SK-N-SH (cell line): ENCODE measurements around the gene ARHGEF17.

Source experiments
- CHD2 ChIP-seq: fragments of 150-350 bp; IDR thresholded peaks from 2 replicates; pipeline ENCODE4 v1.6.1; 2018; ENCODE audit warnings: low read length; ENCODE audit not compliant: partially characterized antibody
- ELF1 ChIP-seq: IDR thresholded peaks from 2 replicates; pipeline ENCODE4 v1.4.0; 2012
- EP300 ChIP-seq, 2 experiments: IDR thresholded peaks; 2 replicates each; pipeline versions ENCODE4 v1.4.0 to v1.6.1; 2012; ENCODE audit warnings: borderline replicate concordance in 1 of 2, low read depth in 1 of 2, low read length in 1 of 2
- FOXJ3 ChIP-seq: sonication (generic); formaldehyde crosslinking; IDR thresholded peaks from 2 replicates; pipeline ENCODE4 v1.5.1; 2020; ENCODE audit warnings: mild to moderate bottlenecking, missing genetic modification reagents
- NFIC ChIP-seq: IDR thresholded peaks from 2 replicates; pipeline ENCODE4 v1.4.0; 2012; ENCODE audit warnings: borderline replicate concordance
- POLR2AphosphoS5 ChIP-seq: IDR thresholded peaks from 2 replicates; pipeline ENCODE4 v1.6.1; 2012; ENCODE audit warnings: low read depth, low read length
- RAD21 ChIP-seq: IDR thresholded peaks from 2 replicates; pipeline ENCODE4 v1.6.1; 2012; ENCODE audit warnings: mild to moderate bottlenecking, low read length
- RCOR1 ChIP-seq: fragments of 150-350 bp; IDR thresholded peaks from 2 replicates; pipeline ENCODE4 v1.6.1; 2017; ENCODE audit warnings: antibody characterized with exemption, low read length
- RFX5 ChIP-seq: IDR thresholded peaks from 2 replicates; pipeline ENCODE4 v1.6.1; 2012; ENCODE audit warnings: mild to moderate bottlenecking, improper control_type of control experiment, low read length
- SMC3 ChIP-seq: IDR thresholded peaks from 2 replicates; pipeline ENCODE4 v1.6.1; 2012; ENCODE audit warnings: low read depth, low read length, improper control_type of control experiment
- TF ChIP-seq, protein P1 (sequence below): fragments of 200-600 bp; sonication (generic); IDR thresholded peaks from 2 replicates; pipeline ENCODE4 v1.6.1; 2017; ENCODE audit warnings: antibody characterized with exemption, mild to moderate bottlenecking, moderate library complexity
- TF ChIP-seq, protein P2 (sequence below): IDR thresholded peaks from 2 replicates; pipeline ENCODE4 v1.6.1; 2012; ENCODE audit warnings: mild to moderate bottlenecking, low read depth, low read length, moderate library complexity
- TF ChIP-seq, protein P3 (sequence below): IDR thresholded peaks from 2 replicates; pipeline ENCODE4; 2012
- TF ChIP-seq, protein P4 (sequence below): IDR thresholded peaks from 2 replicates; pipeline ENCODE4 v1.4.0; 2012; ENCODE audit warnings: low read depth

DNA sequence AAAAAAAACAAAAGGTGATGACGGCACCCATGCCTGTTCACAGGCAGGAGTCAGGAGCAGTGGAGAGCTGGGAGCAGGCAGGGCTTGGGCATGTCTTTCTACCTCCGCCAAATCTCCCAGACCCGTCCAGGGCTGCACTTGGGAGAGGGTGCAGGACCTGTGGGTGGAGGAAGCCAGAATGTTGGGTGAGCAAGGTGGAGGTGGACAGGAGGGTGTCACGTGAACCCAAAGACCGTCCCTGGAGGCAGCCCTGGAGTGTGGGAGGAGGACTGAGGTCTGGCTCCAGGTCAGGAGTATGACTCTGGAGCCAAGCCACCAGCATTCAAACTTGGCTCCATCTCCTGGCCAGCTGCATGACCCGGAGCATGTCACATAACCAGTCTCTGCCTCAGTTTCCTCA lies 41.6 kb downstream of the ARHGEF17 start:
- TF ChIP-seq CHD2, result no peak
- TF ChIP-seq, protein P1, sequence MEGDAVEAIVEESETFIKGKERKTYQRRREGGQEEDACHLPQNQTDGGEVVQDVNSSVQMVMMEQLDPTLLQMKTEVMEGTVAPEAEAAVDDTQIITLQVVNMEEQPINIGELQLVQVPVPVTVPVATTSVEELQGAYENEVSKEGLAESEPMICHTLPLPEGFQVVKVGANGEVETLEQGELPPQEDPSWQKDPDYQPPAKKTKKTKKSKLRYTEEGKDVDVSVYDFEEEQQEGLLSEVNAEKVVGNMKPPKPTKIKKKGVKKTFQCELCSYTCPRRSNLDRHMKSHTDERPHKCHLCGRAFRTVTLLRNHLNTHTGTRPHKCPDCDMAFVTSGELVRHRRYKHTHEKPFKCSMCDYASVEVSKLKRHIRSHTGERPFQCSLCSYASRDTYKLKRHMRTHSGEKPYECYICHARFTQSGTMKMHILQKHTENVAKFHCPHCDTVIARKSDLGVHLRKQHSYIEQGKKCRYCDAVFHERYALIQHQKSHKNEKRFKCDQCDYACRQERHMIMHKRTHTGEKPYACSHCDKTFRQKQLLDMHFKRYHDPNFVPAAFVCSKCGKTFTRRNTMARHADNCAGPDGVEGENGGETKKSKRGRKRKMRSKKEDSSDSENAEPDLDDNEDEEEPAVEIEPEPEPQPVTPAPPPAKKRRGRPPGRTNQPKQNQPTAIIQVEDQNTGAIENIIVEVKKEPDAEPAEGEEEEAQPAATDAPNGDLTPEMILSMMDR, result no peak
- no peak for TF ChIP-seq POLR2AphosphoS5
- TF ChIP-seq SMC3, result no peak
- TF ChIP-seq RCOR1, result no peak
- no peak for TF ChIP-seq NFIC
- TF ChIP-seq RFX5, result no peak
- TF ChIP-seq, protein P2, sequence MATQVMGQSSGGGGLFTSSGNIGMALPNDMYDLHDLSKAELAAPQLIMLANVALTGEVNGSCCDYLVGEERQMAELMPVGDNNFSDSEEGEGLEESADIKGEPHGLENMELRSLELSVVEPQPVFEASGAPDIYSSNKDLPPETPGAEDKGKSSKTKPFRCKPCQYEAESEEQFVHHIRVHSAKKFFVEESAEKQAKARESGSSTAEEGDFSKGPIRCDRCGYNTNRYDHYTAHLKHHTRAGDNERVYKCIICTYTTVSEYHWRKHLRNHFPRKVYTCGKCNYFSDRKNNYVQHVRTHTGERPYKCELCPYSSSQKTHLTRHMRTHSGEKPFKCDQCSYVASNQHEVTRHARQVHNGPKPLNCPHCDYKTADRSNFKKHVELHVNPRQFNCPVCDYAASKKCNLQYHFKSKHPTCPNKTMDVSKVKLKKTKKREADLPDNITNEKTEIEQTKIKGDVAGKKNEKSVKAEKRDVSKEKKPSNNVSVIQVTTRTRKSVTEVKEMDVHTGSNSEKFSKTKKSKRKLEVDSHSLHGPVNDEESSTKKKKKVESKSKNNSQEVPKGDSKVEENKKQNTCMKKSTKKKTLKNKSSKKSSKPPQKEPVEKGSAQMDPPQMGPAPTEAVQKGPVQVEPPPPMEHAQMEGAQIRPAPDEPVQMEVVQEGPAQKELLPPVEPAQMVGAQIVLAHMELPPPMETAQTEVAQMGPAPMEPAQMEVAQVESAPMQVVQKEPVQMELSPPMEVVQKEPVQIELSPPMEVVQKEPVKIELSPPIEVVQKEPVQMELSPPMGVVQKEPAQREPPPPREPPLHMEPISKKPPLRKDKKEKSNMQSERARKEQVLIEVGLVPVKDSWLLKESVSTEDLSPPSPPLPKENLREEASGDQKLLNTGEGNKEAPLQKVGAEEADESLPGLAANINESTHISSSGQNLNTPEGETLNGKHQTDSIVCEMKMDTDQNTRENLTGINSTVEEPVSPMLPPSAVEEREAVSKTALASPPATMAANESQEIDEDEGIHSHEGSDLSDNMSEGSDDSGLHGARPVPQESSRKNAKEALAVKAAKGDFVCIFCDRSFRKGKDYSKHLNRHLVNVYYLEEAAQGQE, result no peak
- TF ChIP-seq RAD21, result no peak
- TF ChIP-seq EP300 (IDR thresholded peaks at IDR 0.05; ENCODE audit: borderline replicate concordance in 1 of 2, low read depth in 1 of 2, low read length in 1 of 2), result no peak
- TF ChIP-seq FOXJ3 (CRISPR knock-in tag), result no peak
- TF ChIP-seq, protein P3, sequence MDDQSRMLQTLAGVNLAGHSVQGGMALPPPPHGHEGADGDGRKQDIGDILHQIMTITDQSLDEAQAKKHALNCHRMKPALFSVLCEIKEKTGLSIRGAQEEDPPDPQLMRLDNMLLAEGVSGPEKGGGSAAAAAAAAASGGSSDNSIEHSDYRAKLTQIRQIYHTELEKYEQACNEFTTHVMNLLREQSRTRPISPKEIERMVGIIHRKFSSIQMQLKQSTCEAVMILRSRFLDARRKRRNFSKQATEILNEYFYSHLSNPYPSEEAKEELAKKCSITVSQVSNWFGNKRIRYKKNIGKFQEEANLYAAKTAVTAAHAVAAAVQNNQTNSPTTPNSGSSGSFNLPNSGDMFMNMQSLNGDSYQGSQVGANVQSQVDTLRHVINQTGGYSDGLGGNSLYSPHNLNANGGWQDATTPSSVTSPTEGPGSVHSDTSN, result no peak
- TF ChIP-seq, protein P4, sequence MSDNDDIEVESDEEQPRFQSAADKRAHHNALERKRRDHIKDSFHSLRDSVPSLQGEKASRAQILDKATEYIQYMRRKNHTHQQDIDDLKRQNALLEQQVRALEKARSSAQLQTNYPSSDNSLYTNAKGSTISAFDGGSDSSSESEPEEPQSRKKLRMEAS, result no peak
- no peak for TF ChIP-seq ELF1
